HG03521 (cell line): ENCODE results near the gene MDM2.

Source experiments
- ATAC-seq: cut with Tn5 transposase; IDR thresholded peaks from one replicate; pipeline ENCODE4 v1.9.1; 2021; ENCODE audit warnings: mild to moderate bottlenecking, moderate library complexity; ENCODE audit not compliant: unreplicated experiment

MDM2 gene

GRCh38 chr12:68807576-68808387, at the start of gene MDM2:
MDM2 (plus strand) TSS chr12:68808177; CDS start chr12:68808478, 301 bp downstream.
- peak; percentile 73 for ATAC-seq

DNA sequence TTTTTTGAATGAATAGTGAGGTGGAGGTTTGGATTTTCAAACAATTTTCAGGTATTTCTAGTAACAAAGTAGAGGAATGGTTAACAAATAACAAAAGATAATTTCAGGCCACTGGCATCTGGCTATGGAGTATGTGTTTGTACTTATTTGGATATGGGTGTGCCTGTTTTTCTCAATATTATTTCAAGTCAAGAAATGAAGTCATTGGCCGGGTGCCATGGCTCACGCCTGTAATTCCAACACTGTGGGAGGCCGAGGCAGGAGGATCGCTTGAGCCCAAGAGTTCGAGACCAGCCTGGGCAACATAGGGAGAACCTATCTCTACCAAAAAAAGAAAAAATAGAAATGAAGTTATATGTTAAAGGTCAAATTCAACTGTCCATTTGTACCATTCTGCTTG, 48.1 kb upstream of the MDM2 start:
- no peak for ATAC-seq

DNA sequence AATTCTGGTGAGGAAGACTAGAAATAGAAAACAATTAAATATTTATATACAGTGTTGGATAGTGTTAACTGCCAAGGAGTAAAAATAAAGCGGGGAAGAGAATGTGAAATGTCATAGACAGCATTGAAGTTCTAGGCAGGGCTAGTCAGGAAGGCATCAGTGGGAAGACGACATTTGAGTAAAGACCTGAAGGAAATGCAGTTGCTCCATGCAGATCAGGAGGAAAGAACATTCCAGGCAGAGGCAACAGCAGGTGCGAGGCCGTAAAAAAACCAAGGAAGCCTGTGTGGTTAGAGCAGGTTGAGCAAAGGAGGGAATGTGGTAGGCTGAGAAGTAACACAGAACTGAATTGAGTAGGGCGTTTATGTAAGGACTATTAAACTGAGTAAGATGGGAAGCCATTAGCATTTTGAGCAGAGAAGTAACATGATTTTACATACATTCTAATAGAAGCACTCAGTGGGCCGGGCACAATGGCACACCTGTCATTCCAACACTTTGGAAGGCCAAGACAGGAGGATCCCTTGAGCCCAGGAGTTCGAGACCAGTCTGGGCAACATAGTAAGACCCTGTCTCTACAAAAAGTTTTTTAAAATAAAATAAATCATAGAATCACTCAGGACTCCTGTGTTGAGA, 47.1 kb upstream of the MDM2 start:
- ATAC-seq = no peak

DNA sequence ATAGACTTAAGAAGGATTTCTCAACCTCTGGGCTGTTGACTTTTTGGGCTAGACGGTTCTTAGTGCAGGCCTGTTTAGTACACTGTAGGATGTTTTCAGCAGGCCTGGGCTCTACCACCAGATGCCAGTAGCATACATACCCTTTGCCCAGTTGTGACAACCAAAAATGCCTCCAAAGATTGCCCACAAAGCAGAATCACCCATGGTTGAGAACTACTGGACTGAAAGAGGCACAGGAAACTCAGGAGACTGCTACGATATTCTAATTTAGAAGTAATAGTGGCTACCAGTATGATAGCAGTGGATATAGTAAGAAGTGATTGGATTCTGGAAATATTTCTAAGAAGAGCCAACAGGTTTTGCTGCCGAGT, 46.5 kb upstream of the MDM2 start:
- no peak for ATAC-seq

DNA sequence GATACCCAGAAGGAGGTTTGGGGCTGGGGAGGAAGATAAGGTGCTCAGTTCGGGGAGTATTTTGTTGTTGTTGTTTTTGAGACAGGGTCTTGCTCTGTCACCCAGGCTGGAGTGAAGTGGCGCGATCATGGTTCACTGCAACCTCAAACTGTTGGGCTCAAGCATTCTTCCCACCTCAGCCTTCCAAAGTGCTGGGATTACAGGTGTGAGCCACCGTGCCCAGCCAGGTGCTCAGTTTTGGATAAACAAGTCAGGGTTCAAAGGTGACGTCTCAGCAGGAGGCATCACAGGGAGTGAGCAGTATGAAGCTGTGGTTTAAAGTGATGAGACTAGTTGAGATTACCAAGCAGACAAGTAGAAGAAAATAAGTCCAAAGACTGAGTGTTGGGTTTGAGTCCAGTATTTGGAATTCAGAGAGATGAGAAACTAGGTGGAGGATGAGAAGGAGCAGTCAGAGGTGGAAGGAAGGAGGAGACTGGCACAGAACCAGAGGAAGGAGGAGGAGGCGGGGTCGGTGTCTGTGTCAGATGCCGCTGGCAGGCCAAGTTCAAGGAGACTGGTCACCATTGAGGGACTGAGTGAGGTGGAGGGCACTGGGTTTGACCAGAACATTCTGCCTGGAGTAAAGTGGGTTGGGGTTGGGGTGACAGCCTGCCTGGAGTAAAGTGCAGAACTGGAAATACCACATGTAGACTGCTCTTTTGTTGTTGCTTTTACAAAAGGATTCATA, 45.9 kb upstream of the MDM2 start:
- no peak for ATAC-seq

DNA sequence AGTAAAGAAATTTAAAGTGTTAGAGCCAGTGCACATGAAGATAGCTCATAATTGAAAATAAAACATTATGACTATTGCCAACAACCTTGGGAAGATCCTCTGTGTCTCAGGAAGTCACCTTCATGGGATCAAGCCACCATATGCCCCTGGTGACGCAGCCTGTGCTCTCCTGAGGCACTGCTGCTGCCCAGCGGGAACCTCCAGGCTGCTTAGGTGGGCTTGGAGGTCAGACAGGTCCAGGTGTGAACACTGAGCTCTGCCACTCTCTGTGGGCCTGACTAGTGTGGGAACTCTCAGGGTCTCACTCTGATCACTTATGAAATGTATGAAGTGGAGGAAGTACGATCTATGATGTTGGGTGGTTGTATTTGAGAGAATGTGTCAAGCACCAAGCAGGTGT, 45.3 kb upstream of the MDM2 start:
- ATAC-seq = no peak

- ATAC-seq = no peak
These were observed 42.3 kb upstream of the MDM2 start for GRCh38 chr12:68765696-68766095.

DNA sequence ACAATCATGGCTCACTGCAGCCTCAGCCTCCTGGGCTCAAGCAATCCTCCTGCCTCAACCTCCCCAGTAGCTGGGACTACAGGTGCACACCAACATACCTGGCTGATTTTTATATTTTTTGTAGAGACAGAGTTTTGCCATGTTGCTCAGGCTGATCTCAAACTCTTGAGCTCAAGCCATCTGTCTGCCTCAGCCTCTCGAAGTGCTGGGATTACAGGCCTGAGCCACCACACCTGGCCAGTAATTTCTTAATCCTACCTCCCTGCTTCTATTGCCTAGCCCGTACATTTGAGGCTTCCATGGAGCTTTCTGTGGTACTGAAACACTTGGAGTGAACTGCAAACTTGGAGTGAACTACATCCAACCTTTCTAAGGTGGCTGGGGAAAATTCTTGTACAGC, 41.3 kb upstream of the MDM2 start:
- no peak for ATAC-seq

- ATAC-seq = no peak
These were observed 40.8 kb upstream of the MDM2 start for GRCh38 chr12:68767191-68767590.

DNA sequence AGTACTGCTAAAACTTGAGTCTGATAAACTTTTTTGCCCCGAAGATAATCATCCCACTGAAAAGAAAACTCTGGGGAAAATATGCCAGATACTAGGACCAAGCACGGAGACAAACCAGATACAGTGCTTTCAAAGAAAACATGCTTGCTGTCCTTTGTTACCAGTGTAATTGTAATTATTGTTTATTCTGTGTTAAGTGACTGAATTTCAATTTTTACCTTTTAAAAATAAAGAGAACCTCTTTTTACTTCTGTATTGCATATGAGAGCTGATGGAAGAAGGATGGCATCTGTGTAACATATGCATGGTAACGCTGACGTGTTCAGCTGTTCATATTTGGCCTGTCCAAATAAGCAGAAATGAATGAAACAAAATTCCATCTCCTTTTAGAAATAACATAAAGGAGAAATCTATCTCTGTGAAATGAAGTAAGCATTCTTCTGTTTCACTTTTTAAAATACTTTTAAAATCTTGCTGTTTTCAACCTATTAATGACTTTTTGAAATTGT, 39.5 kb upstream of the MDM2 start:
- ATAC-seq = no peak

- ATAC-seq = no peak
These were observed 38.0 kb upstream of the MDM2 start for GRCh38 chr12:68769941-68770340.

GRCh38 chr12:68771223-68771925, 36.6 kb upstream of the MDM2 start:
- no peak for ATAC-seq

- no peak for ATAC-seq
These were observed 35.3 kb upstream of the MDM2 start for GRCh38 chr12:68772714-68773113.

GRCh38 chr12:68773582-68773981, 34.4 kb upstream of the MDM2 start:
- no peak for ATAC-seq

DNA sequence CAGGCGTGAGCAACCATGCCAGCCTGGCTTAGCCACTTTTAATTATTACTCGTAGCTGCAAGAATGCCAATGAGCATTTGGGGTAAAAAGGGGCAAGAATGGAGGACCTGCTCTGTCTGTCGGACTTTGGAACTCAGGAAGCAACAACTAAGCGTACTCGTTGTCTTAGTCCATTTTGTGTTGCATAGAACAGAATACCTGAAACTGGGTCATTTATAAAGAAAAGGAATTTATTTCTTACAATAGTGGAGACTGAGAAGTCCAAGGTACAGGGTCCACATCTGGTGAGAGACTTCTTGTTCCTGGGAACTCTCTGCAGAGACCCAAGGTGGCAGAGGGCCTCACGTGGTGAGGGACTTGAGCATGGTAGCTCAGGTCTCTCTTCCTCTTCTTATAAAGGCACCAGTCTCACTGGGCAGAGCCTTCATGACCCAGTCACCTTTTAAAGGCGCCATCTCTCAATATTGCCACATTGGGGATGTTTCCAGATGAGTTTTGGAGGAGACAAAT, 32.8 kb upstream of the MDM2 start:
- no peak for ATAC-seq

GRCh38 chr12:68776976-68777610, 30.9 kb upstream of the MDM2 start:
- ATAC-seq = no peak

DNA sequence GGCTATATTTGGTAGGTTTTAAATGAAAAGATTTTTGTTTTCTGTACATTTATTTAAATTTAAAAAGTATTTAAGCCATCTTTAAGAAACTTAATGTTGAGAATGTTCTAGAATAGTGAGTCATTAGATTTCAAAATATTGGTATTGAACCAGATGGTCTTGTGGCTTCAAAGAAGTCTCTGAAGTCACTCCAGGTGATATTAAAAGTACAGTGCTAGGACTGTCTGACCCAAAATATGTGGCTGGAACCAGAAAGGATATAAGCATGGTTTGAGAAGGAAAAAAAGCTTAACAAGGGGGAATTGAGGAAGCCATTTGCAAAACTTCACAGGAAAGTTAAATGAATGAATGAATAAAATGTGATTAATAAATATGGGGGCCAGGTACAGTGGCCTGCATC, 28.7 kb upstream of the MDM2 start:
- ATAC-seq = no peak

DNA sequence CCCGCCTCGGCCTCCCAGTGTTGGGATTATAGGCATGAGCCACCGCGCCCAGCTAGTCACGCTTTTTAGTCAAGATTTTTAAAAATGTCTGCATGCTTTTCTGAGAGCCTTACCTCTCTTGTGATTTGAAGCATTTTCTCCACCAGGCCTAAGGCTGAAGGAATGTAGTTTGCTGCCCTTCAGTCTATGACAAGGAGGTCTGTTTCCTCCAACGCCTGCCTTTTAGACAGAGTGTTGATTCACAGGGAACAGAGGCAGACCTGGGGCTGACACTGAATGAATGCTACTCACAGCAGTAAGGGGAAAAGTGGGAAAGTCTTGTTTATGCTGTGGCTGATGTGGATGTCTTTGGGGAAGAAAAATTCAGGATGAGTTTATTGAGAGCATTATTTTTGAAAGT, 27.2 kb upstream of the MDM2 start:
- ATAC-seq = no peak

- ATAC-seq = no peak
These were observed 26.2 kb upstream of the MDM2 start for GRCh38 chr12:68781728-68782127.

DNA sequence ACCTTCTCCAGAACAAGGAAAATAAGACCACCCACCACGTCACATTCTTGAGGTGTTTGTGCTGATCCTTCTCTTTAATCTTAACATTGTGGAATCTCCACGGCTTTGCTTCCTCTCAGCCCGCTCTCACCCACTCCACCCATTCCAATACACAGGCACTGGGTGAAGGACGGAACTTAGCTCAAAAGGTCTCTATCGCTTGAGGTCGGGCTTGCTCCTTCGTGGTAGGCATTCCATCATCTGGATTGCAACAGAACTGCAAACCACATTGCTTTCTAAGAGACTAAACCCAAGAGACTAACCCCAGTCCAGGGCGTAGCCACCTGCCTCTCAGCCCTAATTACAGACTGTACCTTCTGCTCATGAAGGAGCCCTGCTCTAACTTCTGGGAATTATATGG, 24.0 kb upstream of the MDM2 start:
- ATAC-seq = no peak
